DLD1 (cell line): ENCODE results near the gene MAP2.

Source experiments
- in situ Hi-C: cut with HindIII; loops from 2 replicates; pipeline ENCODE4 v1.10.0; 2017; ENCODE audit warnings: low sequenced_read_pairs

Gene MAP2

DNA sequence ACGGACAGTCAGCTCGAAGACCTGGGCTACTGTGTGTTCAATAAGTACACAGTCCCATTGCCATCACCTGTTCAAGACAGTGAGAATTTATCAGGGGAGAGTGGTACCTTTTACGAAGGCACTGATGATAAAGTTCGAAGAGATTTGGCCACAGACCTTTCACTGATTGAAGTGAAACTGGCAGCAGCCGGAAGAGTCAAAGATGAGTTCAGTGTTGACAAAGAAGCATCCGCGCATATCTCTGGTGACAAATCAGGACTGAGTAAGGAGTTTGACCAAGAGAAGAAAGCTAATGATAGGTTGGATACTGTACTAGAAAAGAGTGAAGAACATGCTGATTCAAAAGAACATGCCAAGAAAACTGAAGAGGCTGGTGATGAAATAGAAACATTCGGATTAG, 270.9 kb downstream of the MAP2 start:
- in situ Hi-C loops: no loop called here

DNA sequence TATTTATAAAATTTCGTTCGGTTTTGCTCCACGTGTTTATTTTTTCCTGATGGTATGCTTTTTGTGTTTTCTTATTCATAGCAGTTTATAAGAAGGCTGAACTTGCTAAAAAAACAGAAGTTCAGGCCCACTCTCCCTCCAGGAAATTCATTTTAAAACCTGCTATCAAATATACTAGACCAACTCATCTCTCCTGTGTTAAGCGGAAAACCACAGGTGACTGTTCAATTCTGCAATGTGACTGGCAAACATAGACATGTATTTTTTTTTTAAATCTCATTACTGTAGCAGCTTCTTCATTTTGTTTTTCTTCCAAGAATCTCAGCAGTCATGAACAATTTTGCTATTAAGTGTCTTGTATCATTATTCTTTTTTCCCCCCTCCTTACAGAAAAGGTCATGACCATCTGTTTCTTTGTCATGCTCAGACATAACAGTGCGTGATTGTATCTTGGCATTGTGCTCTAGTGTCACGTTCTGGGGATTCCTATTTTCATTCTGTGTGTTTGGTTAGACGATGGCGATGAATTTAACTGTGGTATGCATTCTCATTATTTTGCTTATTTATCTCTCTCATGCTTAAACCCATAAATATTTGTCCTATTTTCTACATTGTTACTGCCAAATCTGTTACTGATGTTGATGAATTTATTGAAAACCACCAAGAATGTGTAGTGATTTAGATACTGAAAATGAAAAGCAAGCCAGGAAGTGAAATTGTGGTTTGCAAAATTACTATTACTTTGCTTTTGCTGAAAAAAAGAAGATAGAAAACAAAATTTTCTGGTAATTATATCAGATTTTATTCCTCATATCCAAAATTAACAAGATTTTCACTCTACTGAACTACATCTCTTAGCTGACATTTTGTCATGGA, 273.2 kb downstream of the MAP2 start:
- in situ Hi-C loops: no loop called here

DNA sequence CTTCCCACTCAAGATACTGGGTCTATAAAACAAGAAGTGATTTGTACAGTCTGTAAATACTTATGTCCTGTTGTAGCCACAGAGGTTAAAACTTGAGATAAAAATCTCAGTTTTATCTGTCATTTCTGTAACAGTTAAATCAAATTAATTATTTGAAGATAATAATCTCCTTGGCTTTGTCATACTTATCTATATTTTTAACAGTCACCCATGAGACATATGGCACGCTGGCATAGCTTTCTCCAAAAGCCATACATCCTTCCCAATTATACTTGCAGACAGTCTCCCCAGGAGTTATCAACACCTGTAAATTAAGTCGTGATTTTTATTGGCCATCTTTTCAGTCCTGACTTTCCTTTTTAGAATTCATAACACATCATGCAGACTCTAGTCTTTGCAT, 278.9 kb downstream of the MAP2 start:
- in situ Hi-C loops: no loop called here

DNA sequence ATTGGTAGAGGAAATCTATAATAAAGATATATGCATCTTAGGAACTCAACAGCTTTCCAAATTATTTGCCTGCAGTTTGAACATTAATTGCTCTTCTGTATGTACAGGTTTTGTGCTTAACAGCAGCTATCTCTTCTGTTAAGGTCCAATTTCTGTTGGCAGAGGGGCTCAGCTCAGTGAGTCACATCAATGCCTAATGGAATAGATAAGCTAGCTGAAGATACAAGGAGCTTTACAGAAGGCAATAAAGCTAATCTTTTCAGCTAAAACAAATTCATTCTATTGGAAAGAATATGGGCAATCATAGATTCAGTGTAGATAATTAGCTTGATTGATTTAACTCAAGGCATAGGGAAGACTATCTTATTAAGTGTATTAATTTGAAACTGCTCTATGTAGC, 289.4 kb downstream of the MAP2 start:
- in situ Hi-C loops: no loop called here

DNA sequence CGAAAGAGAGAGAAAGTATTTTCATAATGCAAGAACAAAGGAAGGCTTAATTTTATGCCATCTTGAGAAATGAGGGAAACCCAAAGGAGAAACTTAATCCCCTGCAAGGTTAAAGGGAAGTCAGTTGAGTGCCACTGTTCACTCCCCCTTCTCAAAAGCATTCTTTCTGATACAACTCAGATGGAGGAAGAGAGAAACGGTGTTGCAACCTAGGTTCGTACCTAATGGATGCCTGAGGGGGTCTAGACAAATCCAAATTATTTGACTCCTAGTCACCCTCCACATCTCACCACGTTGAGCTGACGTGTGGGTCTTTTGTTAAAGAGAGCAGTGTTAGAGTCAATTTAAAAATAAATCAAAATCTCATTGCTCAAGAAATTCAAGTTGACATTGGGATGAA, 295.2 kb downstream of the MAP2 start:
- in situ Hi-C loops: no loop called here

DNA sequence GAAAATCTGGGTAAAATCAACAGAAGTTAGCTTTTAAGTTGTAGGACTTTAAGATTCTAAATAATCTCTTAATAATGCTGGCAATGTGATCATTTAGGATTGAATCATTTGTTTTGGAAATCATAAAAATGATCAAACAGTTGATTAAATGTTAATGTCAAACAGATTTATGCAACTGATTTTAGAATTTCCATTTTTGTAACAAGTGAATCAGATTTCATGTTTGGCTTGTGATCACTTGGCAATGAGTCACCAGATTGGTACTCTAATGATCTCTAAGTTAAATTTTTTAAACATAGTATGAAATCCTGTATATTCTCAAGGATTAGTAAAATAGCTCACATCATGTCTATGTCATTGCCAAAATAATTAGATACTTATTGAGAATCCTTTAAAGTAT, 297.6 kb downstream of the MAP2 start:
- in situ Hi-C loops: no loop called here

DNA sequence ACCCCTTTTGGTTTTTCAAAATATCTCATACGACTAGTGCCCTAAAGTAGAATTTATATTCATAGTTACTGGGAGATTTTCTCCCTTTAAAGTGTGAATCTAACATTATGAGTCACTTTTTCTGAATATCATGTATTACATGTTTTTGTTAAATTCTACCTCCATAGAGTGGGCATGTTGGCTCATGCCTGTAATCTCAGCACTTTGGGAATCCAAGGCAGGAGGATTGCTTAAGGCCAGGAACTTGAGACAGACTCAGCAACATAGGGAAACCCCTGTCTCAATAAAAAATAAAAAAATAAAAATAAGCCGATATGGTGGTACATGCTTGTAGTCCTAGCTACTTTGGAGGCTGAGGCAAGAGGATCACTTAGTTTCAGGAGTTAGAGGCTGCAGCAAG, 302.5 kb downstream of the MAP2 start:
- in situ Hi-C loops: no loop called here

DNA sequence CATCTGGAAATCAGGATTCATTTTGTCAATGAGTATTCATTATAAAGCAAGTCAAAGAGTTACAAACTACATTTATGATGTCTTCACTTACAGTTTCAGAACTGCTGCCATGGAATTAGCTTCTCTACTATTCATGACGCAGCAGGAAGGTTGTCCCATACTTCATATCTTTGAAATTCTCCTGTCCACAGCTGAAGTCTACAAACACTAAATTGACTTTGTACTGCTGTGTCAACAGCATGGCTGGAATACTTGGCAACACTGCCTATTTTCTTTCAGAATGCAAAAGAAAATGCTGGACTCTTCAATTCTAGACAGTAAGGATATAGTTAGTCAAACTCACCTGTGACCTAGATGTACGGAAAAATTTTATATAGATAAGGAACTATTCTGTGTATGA, 303.2 kb downstream of the MAP2 start:
- in situ Hi-C loops: no loop called here

DNA sequence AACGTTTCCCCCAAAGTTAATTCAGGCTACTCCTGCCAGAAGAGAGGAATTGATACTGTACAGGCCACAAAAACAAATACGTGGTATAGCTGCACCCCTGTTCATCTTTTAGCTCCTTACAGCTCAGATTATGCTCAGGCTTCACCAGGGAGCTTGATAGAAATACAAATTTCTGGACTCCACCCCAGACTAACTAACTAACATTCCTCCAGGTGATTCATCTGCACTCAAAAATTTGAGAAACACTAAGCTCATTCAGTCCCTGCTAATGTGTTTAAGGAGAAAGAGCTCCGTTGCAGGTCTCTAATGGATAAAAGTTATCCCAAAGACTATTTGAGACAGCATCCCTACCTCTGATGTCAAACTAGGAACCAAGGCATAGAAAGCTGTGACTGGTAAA, 311.0 kb downstream of the MAP2 start:
- in situ Hi-C loops: no loop called here

DNA sequence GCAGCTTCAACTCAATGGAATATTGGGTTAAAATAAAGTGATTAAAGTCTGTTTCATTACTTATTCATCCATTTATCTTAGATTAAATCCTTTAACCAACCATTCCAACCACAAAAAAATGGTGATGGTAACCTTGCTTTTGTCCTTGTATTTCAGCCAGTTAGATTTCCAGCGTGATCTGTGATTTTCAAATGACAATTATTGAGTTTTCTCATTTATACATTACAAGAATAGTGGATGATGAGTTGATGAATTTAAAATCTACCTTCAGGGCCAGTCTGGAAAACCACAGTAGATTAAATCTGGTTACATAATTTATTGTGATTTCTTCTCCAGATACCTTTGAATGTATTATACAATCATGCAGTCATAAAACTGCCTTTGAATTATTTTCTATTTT, 318.1 kb downstream of the MAP2 start:
- in situ Hi-C loops: no loop called here

DNA sequence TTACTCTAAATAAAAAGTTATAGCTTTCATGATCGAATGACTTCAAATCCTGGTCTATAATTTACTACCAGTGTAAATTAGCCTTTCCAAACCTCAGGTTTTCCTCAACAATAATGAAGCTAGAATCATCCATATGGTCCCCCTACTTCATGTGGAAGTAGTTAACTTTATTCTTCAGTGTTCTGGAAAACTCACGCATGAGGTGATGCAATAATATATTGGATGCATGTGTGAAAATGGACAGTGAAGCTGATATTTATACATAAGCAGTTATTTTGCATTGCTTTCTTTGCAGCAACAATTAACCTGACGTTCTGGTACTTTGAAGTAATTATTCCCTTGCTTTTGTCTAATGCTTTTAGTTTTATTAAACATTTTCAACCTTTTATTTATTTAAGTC, 329.2 kb downstream of the MAP2 start:
- in situ Hi-C loops: no loop called here

DNA sequence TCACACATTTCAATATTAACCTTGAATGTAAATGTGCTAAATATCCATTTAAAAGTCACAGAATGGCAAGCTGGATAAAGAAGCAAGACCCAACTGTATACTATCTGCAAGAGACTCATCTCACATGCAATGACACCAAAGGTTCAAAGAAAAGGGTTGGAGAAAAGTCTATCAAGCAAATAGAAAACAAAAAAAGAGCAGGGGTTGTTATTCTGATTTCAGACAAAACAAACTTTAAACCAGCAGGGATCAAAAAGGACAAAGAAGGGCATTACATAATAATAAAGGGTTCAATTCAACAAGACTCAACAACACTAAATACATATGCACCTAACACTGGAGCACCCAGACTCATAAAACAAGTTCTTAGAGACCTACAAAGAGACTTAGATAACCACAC, 333.3 kb downstream of the MAP2 start:
- in situ Hi-C loops: no loop called here

DNA sequence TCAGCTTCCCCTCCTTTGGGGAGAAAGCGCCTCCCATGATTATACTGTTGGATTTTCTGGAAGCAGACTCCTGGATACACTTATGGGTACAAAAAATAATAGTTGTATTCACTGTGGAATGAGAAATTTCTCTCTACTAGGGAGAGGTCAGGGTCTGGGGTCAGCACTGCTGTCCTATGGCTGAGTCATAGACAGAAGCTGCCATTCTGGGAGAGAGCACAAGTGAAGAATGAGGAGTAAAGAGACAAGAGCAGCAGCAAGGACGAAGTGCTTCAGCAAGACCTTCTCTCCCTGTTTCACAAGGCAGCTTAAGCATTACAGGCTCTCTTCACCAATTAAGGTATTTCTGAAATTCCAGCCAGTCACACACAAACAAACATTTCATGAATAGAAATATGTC, 337.7 kb downstream of the MAP2 start:
- in situ Hi-C loops: no loop called here

DNA sequence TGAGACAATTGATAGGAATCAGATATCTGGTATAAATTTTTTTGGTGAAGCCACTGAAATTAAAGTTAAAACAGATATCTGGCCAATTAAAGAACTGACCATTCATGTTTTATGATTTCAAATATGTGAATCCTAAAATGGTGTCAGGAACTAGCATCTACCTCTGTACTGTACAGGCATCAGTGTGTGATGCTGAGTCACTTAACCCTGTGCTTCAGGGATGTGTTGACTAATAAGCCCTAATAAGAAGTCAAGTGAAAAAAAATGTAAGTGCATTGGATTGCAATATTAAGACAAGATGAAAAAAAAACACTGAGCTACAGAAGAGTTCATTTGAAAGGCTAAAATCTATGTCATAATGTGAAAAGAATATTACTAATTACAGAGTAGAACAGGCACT, 338.7 kb downstream of the MAP2 start:
- in situ Hi-C loops: no loop called here

DNA sequence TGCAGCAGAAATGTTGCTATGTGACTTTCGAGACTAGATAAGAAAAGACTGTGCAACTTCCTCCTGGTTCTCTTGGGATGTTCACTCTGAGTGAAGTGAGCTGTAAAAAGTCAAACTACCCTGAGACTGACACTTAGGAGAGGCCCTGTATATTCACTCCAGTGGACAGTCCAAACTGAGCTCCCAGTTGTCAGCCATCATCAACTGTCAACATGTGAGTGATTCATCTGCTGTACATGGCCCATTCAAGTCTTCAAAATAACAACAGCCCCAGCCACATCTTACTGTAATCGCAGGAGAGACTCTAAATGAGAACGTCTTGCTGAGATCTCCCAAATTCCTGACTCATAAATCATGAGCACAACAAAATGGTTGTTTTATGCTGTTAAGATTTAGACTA, 339.3 kb downstream of the MAP2 start:
- in situ Hi-C loops: no loop called here

DNA sequence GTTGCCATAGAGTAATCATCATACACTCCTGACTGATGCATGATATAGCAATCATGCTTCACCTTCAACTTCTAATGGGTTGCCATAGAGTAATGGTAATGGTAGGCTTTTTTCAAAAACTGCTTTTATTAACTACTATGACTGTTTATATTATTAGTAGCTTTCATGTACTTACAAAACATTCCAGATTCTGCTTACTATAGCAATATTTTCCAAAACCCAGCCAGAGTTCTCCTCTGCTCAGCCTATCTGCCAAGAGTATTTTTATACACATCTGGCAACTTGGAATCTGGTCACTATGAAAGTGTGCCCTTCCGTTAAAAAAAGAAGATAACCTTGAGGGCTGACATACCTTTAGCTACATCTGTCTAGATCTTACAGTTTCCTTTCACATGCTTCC, 342.8 kb downstream of the MAP2 start:
- in situ Hi-C loops: no loop called here

DNA sequence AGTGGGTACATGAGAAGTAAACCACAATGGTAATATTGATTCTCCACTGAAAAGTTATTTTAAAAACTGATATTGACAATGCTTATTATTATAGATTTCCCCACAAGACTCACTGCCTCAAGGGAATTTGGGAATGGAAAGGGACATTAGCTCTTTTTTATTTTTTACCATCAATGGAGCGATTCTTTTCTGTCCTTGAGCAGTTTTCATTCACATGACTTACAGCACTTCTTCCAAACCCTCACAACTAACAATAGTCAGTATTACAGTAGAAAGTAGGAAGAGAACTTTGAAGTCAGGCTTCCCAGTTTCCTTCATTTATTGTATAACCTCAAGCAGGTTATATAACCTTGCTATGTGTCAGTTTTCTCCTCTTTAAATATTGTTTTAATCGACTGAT, 343.5 kb downstream of the MAP2 start:
- in situ Hi-C loops: no loop called here

DNA sequence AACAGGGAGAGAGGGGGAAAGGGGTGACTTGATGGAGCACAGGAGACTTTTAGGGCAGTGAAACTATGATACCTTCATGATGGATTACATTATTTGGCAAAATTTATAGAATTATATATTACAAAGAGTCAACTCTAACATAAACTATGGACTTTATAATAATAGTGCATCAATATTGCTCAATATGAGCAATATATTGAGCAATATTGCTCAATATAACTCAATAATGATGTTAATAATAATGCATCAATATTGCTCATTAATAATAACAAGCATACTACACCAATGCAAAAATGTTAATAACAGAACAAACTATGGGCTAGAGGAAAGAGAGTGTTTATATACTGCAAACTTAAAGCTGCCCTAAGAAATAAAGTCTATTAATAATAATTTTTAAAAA, 344.7 kb downstream of the MAP2 start:
- in situ Hi-C loops: no loop called here

DNA sequence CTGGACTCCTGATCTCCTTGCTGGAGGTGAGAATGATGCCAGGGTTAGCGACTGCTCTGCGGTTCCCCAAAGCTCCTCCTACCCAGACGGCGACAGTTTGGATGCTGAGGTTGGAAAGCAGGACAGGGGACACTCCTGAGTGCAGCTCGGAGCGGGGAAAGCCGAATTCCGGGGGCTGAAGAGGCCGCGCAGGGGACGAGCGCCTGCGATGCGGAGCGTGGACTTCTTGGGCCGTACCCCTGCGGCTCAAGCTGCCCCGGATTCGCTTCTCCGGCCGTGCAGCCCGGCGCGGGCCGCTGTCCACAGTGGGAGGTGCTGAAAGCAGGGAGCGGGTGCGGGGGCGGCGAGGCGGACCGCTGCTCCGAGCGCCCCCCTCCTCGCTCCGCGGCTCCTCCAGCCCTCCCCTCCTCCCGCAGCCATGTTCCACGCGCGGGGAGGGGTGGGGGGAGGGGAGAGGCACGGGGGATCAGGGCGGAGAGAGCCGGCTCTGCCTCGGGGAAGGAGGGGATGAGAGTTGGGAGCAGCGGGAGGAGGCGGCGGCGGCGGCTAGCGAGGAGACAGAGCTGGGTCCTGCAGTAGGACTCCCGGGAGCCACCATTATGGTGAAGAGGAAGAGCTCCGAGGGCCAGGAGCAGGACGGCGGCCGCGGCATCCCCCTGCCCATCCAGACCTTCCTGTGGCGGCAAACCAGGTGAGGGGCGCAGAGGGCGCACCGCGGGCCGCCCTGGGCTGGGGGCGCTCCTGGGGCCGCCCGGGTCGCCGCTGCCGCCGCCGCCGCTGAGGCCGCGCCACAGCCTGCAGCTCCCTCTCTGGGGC, 347.8 kb downstream of the MAP2 start, which contains the start of gene UNC80:
Gene UNC80 (plus strand): TSS at position 359 of the 816 bp plus-strand sequence. CDS start 241 bp downstream, at position 600.
- in situ Hi-C loops: no loop called here

DNA sequence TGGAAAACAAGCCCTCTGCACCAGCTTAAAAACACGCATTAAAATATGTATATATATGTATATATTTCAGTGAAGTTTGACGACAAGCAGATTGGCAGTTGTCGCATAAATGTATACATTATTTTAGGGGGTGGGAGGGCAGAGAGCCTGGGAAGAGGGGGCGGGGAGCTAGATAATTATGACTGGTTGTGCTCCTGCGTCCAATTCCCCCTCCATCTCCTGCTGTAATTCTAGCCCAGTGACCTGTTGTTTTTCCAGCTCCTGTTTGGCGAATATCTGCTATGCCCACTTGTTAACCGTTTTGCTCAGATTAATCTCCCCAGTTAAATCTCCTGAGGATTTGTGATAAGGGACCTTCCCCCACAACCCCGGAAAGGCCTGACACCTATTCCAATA, 348.4 kb downstream of the MAP2 start:
- in situ Hi-C loops: no loop called here

DNA sequence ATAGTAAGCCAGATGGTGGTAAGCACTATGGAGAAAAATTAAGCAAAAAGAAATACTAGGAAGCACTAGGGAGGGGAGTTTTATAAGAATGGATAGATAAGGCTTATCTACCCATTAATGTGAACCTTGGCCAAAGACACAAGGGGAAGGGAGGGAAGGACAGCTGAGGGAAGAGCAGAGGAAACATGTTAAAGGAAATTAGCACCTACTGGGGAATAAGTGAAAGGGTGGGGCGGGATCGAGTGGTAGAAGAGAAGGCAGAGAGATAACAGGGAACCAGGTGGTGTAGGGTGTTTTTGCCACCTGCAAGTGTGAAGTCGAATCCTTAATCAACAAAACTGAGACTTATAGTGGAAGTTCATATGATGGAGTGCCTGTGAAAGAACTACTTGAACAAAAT, 349.5 kb downstream of the MAP2 start:
- in situ Hi-C loops: no loop called here
